GDM1 (cell line): ENCODE measurements around the gene CCDC88C.
A peak's percentile ranks its signal among the peaks of the same experiment; 100 is the strongest.

Experiments used
- DNase-seq: peaks from one replicate; lab custom pipeline; 2025; lab: John Stamatoyannopoulos, UW

CCDC88C gene

DNA sequence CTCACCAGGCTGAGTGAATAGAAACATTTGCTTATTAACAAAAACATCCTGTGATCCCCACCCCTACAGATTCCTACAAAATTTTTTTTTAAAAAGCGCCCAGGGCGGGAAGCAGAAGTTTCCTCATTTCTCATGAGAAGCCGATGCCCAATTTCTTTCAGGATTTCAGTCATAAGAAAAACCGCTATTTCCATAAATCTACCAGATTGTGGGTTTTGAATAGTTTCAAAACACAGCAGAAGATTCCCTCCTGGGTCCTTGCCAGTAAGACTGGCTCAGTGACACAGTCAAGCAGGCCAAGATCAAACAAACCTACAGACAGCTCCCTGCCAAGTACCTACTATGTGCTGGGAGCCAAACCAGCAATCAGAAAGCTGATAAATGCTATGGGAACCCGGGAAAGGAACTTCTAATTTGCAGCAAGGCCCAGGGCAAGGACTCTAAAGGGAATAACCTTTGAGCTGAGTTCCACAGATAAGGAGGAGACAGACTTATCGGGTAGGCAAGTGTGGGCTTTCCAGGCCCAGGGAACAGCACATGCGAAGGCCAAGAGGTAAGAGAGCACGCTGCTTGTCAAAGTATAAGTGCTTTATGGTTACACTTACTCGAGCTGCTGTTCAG lies 68.7 kb downstream of the CCDC88C start:
- no peak for DNase-seq

- no peak for DNase-seq
Observed at GRCh38 chr14:91346838-91347173, 70.8 kb downstream of the CCDC88C start.

DNA sequence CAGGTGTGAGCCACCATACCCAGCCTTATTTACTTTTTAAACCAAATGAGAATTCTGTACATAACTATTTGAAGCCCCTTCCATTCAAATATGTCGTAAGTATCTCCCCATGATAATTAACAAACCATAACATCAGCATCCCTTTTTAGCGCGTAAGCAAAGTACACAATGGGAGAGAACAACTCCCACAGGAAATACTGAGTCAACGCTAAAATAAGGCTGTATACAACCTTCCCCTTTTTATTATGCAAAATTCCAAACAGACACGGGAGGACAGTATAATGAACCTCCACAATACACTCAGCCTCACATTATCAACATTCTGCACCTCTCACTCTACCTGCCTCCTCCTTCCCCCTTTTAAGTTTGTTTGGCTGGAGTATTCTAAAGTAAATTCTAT lies 73.5 kb downstream of the CCDC88C start:
- no peak for DNase-seq

- no peak for DNase-seq
Observed at GRCh38 chr14:91343051-91343450, 74.6 kb downstream of the CCDC88C start.

GRCh38 chr14:91342206-91342760 lies 75.3 kb downstream of the CCDC88C start:
- no peak for DNase-seq

GRCh38 chr14:91341751-91342154 lies 75.9 kb downstream of the CCDC88C start:
- DNase-seq, result no peak

DNA sequence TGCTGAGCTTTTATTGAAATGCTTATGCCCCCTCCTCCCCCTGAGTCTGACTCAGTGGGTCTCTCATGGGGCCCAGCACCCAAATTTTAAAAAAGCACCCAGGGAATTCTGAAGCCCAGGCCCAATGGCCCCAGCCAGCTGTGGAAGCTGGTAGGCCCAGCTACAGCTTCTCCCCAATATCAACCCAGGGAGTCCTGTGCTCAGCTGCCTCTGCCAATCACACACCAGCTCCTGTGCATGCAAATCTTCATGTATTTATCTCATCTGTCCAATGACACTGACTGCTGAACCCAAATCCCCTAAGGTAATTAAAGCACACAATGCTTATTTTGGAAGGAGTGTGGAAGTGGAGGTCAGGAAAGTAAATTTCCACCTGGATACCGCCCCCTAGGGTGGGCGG lies 76.3 kb downstream of the CCDC88C start:
- no peak for DNase-seq

DNA sequence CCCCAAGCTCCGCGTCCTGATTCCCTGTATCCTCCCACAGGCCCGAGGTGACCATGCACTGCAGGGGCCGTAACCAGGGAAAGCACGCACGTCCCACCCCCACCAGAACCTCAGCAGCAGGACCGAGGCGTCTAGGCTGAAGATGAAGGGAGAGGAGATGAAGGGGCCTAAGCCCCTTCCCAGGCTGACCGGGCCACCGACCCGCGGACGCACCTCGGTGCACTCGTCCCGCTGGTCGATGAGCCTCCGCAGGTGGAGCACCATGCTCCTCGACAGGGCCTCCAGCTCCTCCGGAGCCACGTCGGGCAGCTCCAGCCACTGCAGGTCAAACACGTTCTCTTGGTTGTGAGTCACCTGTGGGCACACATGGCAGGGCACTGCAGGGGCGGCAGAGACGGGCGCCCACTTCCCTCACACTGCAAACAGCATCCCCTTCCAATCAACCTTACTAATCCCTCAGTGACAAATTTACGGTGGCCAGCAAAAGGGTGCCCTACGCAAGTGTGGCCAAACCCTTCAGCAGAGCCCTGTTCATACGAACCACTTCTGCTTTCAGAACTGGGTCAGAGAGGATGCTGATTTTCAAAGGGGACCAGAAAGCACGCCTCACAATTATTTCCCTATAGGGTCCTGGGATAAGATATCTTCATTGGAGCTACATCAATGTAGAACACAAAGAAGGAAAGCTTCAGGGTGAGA lies 77.8 kb downstream of the CCDC88C start:
- no peak for DNase-seq

DNA sequence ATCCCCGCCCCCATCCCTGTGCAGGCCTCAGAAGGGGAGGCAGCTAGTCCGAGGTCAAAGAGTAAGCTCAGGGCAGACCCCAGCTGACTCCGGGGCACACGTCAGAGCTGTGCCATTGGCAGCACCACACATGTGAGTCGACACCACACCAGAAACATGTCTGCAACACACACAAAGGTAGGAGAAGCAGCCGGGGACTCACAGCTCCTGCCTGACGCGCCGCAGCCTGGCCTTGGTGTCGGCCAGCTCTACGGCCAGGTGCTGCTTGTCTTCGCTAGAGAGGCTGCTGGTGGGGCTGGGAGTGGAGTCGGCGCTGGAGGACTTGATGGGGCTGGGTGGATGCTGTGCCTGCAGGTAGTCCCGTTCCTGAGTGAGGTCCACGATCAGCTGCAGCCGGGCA lies 78.5 kb downstream of the CCDC88C start:
- DNase-seq, result no peak

DNA sequence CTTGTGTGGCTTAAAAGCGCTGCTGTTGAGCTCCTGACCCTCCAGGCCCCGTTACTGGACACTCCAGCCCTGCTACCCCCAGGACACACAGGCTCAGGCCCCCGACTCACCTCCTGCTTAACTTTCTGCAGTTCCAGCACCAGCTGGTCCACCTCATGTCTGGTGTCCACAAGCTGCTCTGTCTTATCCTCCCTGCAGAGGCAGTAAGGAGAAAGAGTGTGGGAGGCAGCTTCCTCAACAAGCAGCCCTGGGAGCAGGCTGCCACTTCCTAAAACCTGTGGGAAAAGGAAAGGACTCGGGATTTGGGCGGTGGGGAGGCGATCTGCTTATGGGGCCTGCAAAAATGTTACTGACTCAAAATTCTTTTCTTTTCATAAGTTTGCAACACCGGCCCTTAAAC lies 79.2 kb downstream of the CCDC88C start:
- DNase-seq, result no peak

DNA sequence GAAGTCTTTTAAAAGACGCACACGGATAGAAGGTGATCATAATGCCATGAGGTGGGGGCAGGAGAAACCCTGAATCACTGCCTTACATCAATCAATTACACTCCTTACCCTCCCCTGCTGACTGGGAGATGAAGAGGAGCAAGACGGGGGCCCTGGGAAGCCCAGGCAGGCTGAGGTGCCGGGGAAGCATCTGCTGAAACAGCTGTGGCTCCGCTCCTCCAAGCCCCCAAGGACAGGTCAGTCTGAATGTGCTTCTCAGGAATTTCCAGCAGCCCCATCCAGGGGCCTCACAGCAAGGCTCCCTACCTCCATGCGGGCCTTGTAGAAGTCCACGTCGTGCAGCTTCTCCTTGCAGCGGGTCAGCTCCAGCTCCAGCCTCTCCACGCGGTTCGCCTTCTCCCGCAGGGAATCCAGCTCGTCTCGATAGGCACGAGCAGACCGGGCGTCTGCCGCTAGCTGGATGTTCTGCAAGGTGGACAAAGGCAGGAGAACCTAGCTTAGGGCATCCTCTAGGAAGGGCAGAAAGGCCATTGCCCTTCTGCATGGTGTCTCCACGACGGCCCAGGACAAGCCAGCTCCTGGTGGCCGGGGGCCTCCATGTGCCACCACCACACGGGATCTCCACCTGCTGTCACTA lies 79.8 kb downstream of the CCDC88C start:
- DNase-seq, result no peak

- no peak for DNase-seq
Observed at GRCh38 chr14:91336093-91336450, 81.5 kb downstream of the CCDC88C start.

GRCh38 chr14:91335191-91336092 lies 82.2 kb downstream of the CCDC88C start:
- no peak for DNase-seq

GRCh38 chr14:91333650-91334039 lies 84.0 kb downstream of the CCDC88C start:
- no peak for DNase-seq

DNA sequence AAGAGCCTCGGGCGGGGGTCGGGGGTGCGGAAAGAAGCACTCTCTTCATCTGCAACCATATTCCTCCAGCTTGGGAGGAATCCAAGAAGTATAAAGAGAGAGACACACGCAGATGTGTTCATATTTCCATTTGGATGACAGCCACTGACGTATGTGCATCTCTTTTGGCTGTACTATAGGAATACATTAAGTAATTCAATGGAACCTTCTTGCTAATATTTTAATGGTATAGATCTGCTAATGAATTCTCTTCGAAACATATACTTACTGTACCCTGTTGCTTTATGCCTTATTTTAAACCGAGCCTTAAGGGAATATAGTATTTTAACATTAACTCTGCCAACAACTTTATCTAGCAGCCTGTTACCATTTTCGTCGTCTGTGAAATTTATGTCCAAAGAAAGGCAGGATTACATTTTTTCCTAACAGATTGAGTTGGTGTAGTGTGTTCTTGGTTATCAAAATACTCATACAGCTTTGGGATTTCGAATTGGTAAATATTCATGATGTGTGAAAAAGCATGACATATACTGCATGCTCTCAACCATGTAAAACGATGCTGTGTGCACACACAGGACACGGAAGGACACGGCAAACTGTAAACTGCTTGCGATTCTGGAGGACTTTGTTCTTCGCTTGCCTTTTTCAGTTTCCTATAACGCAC lies 84.5 kb downstream of the CCDC88C start:
- DNase-seq, result no peak

DNA sequence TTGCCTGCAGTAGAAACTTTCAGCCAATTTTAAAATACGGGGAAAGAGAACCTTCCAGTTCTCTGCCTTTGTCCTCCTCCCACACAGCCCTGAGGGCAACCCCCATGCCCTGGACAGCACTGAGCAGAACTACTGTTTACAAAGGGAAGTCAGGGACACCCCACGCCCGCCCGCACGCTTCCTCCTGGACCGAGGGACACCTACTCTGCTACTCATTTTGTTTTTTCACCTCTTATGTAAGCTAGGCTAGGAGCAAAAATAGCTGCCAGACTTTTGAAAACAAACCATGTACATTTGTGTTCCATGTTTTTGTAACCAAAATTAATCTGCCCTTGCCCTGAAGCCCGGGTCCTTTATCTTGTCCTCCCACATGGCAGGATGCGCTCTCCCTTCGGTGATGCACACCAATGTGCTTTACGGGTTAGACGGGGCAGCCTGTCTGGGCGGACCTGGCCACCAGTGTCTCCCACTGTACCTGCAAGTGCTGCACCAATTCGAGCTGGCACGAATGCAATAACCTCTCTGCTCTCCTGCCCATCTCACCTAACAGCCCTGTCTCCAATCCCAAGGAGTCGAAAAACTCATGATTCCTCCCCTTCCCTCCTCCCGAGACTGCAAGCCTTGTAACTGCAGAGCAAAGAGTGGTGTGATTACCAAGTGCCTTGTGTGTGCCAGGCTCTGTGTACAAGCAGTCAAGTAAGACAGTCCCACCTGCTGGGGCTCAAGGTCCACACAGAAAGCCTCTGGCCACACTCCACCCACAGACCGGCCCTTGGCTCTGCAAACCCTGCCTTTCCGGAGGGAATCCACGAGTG lies 85.2 kb downstream of the CCDC88C start:
- peak; percentile 29 for DNase-seq

- no peak for DNase-seq
Observed at GRCh38 chr14:91331721-91332120, 85.9 kb downstream of the CCDC88C start.

DNA sequence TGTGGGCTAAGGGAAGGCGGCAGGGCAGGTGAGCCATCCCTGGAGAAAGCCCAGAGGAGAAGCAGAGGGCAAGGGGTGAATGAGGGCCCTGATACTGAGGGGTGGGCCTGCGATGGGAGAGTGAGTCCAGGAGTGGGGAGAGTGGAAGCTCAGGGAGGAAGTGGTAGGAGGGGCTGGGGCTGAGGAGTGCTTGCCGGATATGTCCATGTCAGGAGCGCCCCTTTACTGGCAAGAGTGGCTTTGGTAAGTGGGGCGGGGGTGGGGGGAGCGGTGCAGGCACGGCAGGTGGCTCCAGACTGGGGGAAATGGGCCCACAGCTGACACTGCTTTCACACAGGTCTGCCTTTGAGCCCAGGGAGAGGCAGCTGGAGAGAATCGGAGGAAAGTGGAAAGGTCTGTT lies 86.8 kb downstream of the CCDC88C start:
- no peak for DNase-seq

- DNase-seq, result no peak
Observed at GRCh38 chr14:91330096-91330696, 87.4 kb downstream of the CCDC88C start.

DNA sequence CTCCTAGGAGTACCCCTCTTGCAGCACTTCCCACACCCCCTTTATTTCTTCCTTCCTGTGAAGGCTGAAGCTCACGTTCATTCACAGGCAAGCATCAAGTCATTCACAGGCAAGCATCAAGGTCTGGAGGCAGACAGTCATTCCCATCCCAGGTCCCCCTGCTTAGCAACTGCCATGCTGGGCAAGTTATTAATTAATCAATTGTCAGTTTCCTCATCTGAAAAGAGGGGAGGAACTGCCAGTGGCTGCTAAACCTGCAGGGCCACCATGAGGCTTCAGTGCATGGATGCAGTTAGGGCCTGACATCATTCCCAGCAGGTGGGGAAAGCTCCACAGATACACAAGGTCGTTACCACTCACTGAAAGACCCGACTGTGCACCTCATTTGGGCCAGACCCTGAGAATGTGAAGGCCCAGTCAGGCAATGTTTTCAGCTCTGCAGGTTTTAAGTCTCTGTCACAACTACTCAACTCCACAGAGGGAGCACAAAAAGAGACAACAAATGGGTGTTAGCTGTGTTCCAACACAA lies 88.1 kb downstream of the CCDC88C start:
- no peak for DNase-seq
